Fibroblast of mammary gland (primary cell): ENCODE data around the gene CGB3.

Source experiments
- DNase-seq: peaks from one replicate; pipeline ENCODE4 v3.0.0-alpha.2; 2010; ENCODE audit warnings: low read depth
- H3K4me3 ChIP-seq: 2 replicates; pipeline ENCODE4 v1.5.1; 2011; ENCODE audit warnings: low read depth, mild to moderate bottlenecking, low read length, moderate library complexity; ENCODE audit not compliant: control insufficient read depth
- CTCF ChIP-seq: conservative IDR thresholded peaks from 2 replicates; pipeline ENCODE4 v1.5.1; 2011; ENCODE audit warnings: low read depth, low read length, inconsistent platforms; ENCODE audit not compliant: control insufficient read depth, insufficient read depth

CGB3 gene

GRCh38 chr19:49004133-49004532, 20.0 kb downstream of the CGB3 start:
- no peak for DNase-seq
- no peak overlapping the region for H3K4me3 ChIP-seq
- TF ChIP-seq CTCF, result no peak

- TF ChIP-seq CTCF, result peak; percentile 78
- no peak overlapping the region for H3K4me3 ChIP-seq
- DNase-seq, result peak; percentile 73
Observed at GRCh38 chr19:48999481-49000325, 24.4 kb downstream of the CGB3 start.

GRCh38 chr19:48997972-48998371, 26.2 kb downstream of the CGB3 start:
- peak; percentile 67 for DNase-seq
- peak; percentile 57 for TF ChIP-seq CTCF
- no peak overlapping the region for H3K4me3 ChIP-seq

GRCh38 chr19:48994035-48994386, 30.1 kb downstream of the CGB3 start:
- TF ChIP-seq CTCF, result no peak
- no peak for DNase-seq
- peak overlapping the region; percentile 95 for H3K4me3 ChIP-seq

- peak within 1 kb of the TSS; percentile 95 for H3K4me3 ChIP-seq
- DNase-seq, result peak; percentile 99
- TF ChIP-seq CTCF, result peak; percentile 68
Observed at GRCh38 chr19:48993175-48994034, 30.7 kb downstream of the CGB3 start, which contains the start of the genes GYS1 and RUVBL2. Gene GYS1 (minus strand): TSS chr19:48993309. CDS start chr19:48993112, 197 bp downstream. Gene RUVBL2 (plus strand): TSS chr19:48993887. CDS start chr19:48993912, 25 bp downstream.

- H3K4me3 ChIP-seq, result peak overlapping the region; percentile 95
- DNase-seq, result no peak
- TF ChIP-seq CTCF, result no peak
Observed at GRCh38 chr19:48992581-48993174, 31.5 kb downstream of the CGB3 start.
